Mesenchymal stem cell (in vitro differentiated cells and primary cell): ENCODE results near the gene NCLN.

Experiments used
- DNase-seq: peaks from one replicate; pipeline ENCODE4 v3.0.0-alpha.2; 2013
- H2AFZ ChIP-seq: one replicate; pipeline ENCODE4 v1.6.1; 2013; ENCODE audit warnings: low read depth, mild to moderate bottlenecking, control low read depth, inconsistent platforms, low read length, moderate library complexity
- H2AK5ac ChIP-seq: 2 replicates; pipeline ENCODE4 v1.6.1; 2013; ENCODE audit warnings: low read length, moderate library complexity, mild to moderate bottlenecking, inconsistent platforms; ENCODE audit not compliant: severe bottlenecking
- H2BK120ac ChIP-seq: one replicate; pipeline ENCODE4 v1.6.1; 2013; ENCODE audit warnings: low read depth, mild to moderate bottlenecking, inconsistent platforms, low read length, moderate library complexity
- H2BK12ac ChIP-seq, 2 experiments: one replicate each; pipeline ENCODE4 v1.6.1; 2013; ENCODE audit warnings: inconsistent platforms in 2 of 2, low read length in 2 of 2, mild to moderate bottlenecking in 2 of 2, moderate library complexity in 2 of 2, control low read depth in 1 of 2
- H2BK15ac ChIP-seq: one replicate; pipeline ENCODE4 v1.6.1; 2013; ENCODE audit warnings: mild to moderate bottlenecking, low read depth, inconsistent platforms; ENCODE audit not compliant: poor library complexity, severe bottlenecking
- H2BK5ac ChIP-seq: 2 replicates; pipeline ENCODE4 v1.6.1; 2013; ENCODE audit warnings: low read depth, mild to moderate bottlenecking, low read length, control low read depth, inconsistent platforms; ENCODE audit not compliant: poor library complexity, severe bottlenecking
- H3K14ac ChIP-seq, 2 experiments: one replicate each; pipeline ENCODE4 v1.6.1; 2013; ENCODE audit warnings: inconsistent platforms in 2 of 2, low read length in 2 of 2, control low read depth in 1 of 2, mild to moderate bottlenecking in 1 of 2, moderate library complexity in 1 of 2
- H3K18ac ChIP-seq, 2 experiments: one replicate each; pipeline ENCODE4 v1.6.1; 2013; ENCODE audit warnings: inconsistent platforms in 2 of 2, low read length in 2 of 2, control low read depth in 1 of 2, low read depth in 1 of 2, mild to moderate bottlenecking in 1 of 2
- H3K23ac ChIP-seq, 2 experiments: one replicate each; pipeline ENCODE4 v1.6.1; 2013; ENCODE audit warnings: inconsistent platforms in 2 of 2, low read length in 2 of 2, mild to moderate bottlenecking in 2 of 2, moderate library complexity in 2 of 2, control low read depth in 1 of 2
- H3K27ac ChIP-seq: 2 replicates; pipeline ENCODE4 v1.5.1; 2013; ENCODE audit warnings: mild to moderate bottlenecking, moderate library complexity, low read length, control low read depth, inconsistent platforms; ENCODE audit not compliant: poor library complexity, severe bottlenecking
- H3K27me3 ChIP-seq, 2 experiments: 2 replicates each; pipeline versions ENCODE4 v1.6.1 to v1.7.0; 2013; ENCODE audit warnings: low read length in 2 of 2, mild to moderate bottlenecking in 2 of 2, moderate library complexity in 2 of 2, control low read depth in 1 of 2, inconsistent platforms in 1 of 2; ENCODE audit not compliant: control insufficient read depth in 1 of 2, insufficient read depth in 1 of 2
- H3K36me3 ChIP-seq, 2 experiments: 2 replicates each; pipeline versions ENCODE4 v1.6.1 to v1.7.0; 2013; ENCODE audit warnings: low read length in 2 of 2, control low read depth in 1 of 2, inconsistent platforms in 1 of 2, low read depth in 1 of 2, mild to moderate bottlenecking in 1 of 2; ENCODE audit not compliant: insufficient read depth in 2 of 2, control insufficient read depth in 1 of 2
- H3K4ac ChIP-seq, 2 experiments: one replicate each; pipeline ENCODE4 v1.6.1; 2013; ENCODE audit warnings: inconsistent platforms in 2 of 2, low read length in 2 of 2, mild to moderate bottlenecking in 2 of 2, moderate library complexity in 2 of 2, control low read depth in 1 of 2, low read depth in 1 of 2
- H3K4me1 ChIP-seq: 2 replicates; pipeline ENCODE4 v1.6.1; 2013; ENCODE audit warnings: low read depth, low read length, control low read depth; ENCODE audit not compliant: control insufficient read depth, insufficient read depth
- H3K4me2 ChIP-seq: 2 replicates; pipeline ENCODE4 v1.6.1; 2013; ENCODE audit warnings: low read length, mild to moderate bottlenecking, inconsistent platforms; ENCODE audit not compliant: poor library complexity, severe bottlenecking
- H3K4me3 ChIP-seq, 2 experiments: 2 replicates each; pipeline versions ENCODE4 v1.5.1 to v1.7.0; 2013; ENCODE audit warnings: low read length in 2 of 2, mild to moderate bottlenecking in 2 of 2, control low read depth in 1 of 2, low read depth in 1 of 2; ENCODE audit not compliant: insufficient read depth in 1 of 2
- H3K79me1 ChIP-seq: replicated peaks from 2 replicates; pipeline ENCODE4 v1.6.1; 2013; ENCODE audit warnings: mild to moderate bottlenecking, control low read depth, low read length, inconsistent platforms; ENCODE audit not compliant: poor library complexity, severe bottlenecking
- H3K9ac ChIP-seq: 2 replicates; pipeline ENCODE4 v1.7.0; 2013; ENCODE audit warnings: mild to moderate bottlenecking, low read length, moderate library complexity
- H3K9me3 ChIP-seq: 2 replicates; pipeline ENCODE4 v1.7.0; 2013; ENCODE audit warnings: mild to moderate bottlenecking, low read length; ENCODE audit not compliant: control insufficient read depth
- H4K8ac ChIP-seq: one replicate; pipeline ENCODE4 v1.6.1; 2013; ENCODE audit warnings: inconsistent platforms, mild to moderate bottlenecking, low read length, moderate library complexity
- H4K91ac ChIP-seq: one replicate; pipeline ENCODE4 v1.6.1; 2013; ENCODE audit warnings: mild to moderate bottlenecking, low read length, inconsistent platforms
- WGBS: methylation state at CpG from one replicate; pipeline ENCODE4 v1.1.7; 2013; ENCODE audit warnings: mixed read lengths; 5-methylcytosine and 5-hydroxymethylcytosine counted together

Gene NCLN

DNA sequence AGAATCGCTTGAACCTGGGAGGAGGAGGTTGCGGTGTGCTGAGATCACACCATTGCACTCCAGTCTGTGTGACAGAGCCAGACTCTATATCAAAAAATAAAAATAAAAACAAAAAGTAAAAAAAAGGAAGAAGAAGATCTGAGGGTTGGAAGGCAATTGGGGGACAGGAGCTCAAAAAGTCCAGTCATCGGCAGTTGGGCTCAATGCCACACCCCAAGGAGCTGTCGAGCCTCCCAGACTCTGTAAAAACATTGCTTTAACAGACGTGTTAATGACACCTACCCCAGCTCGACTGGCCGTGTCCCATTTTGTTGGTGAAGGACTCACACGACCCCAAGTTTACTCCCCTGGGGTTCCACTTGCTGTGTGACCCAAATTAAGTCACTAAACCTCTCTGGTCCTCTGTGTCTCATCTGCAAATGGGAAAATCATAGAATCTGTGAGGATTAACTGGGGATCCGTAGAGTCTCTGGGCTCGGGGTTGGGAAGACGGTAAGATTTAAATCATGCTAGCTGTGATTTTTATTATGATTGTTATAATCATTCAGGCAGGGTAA is 42.9 kb upstream of the NCLN start:
- H3K9ac ChIP-seq: peak overlapping the region; percentile 92
- DNase-seq: no peak

DNA sequence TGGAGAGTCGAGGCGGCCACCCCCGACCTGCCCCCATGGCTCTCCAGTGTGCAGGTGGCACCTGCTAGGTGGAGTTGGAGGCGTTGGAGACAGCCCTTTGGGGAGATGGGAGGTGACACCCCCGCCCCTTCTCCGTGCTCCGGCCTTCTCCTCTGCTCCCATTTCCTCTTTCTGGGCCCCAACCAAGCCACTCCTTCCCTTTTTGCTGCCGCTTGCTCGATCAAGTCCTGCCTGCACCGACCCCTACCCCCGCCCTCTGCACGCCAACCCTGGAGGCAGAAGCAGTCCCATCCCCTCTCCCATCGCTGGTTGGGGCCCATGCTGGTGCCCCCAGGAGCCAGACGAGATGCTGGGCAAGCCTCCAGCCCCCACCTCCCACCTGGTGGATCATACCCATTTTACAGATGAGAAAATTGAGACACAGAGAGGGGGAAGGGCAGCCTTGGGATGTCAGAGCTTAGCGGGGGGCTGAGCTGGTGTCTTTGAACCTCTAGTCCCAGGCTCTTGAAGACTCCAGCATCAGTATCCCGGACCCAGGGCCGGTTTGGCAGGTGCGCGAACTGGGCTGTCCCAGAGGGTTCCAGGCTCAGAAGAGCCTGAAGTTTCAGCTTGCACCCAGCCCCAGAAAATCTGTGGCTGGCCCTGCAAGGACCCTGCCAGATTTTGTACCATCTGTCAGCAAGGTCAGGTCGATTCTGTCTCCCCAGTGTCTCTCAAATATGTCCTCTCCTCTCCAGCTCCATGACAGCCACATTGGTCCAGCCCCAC is 39.6 kb upstream of the NCLN start:
- H4K8ac ChIP-seq: no peak overlapping the region
- no peak overlapping the region for H3K9ac ChIP-seq
- no peak overlapping the region for H2BK12ac ChIP-seq
- peaks cover 7% of the 10 kb centered on the region for H3K4me1 ChIP-seq
- peaks cover 0 to 10% of the 10 kb centered on the region in 2 experiments for H3K27me3 ChIP-seq
- H2AK5ac ChIP-seq: no peak overlapping the region
- DNase-seq: no peak
- peaks cover 0 to 6% of the 10 kb centered on the region in 2 experiments for H3K36me3 ChIP-seq
- H3K14ac ChIP-seq: no peak overlapping the region
- H3K4me2 ChIP-seq: no peak overlapping the region
- no peak overlapping the region for H4K91ac ChIP-seq
- H2AFZ ChIP-seq: no peak overlapping the region
- 84% methylated on average over 17 of the region's 20 CpGs for WGBS
- H3K18ac ChIP-seq: no peak overlapping the region
- no peak overlapping the region for H3K4ac ChIP-seq
- H2BK5ac ChIP-seq: no peak overlapping the region
- H3K4me3 ChIP-seq: no peak overlapping the region
- H3K79me1 ChIP-seq: no peaks in the 10 kb centered on the region
- no peak overlapping the region for H2BK120ac ChIP-seq
- no peak overlapping the region for H3K27ac ChIP-seq
- no peak overlapping the region for H3K23ac ChIP-seq
- H2BK15ac ChIP-seq: no peak overlapping the region
- no peaks in the 10 kb centered on the region for H3K9me3 ChIP-seq

More for the DNA sequence above, 42.9 kb upstream of the NCLN start:
- Histone ChIP-seq H2BK5ac (no peak overlapping the region), H3K79me1 (no peaks in the 10 kb centered on the region), H2BK15ac (no peak overlapping the region), H3K4me3 (no peak overlapping the region), H3K4me1 (peaks cover 7% of the 10 kb centered on the region), H3K4ac (no peak overlapping the region), H4K91ac (no peak overlapping the region), H2AK5ac (no peak overlapping the region), H3K18ac (no peak overlapping the region), H3K27me3 (no peaks in the 10 kb centered on the region), H2BK12ac (peak overlapping the region in 1 of 2 experiments; percentile 76), H4K8ac (no peak overlapping the region), H2AFZ (no peak overlapping the region), H3K9me3 (peaks cover 9% of the 10 kb centered on the region), H3K4me2 (no peak overlapping the region), H3K14ac (no peak overlapping the region), H3K23ac (no peak overlapping the region), H2BK120ac (no peak overlapping the region), H3K36me3 (no peaks in the 10 kb centered on the region), H3K27ac (no peak overlapping the region)
- 82% methylated on average over 9 of the region's 11 CpGs for WGBS

DNA sequence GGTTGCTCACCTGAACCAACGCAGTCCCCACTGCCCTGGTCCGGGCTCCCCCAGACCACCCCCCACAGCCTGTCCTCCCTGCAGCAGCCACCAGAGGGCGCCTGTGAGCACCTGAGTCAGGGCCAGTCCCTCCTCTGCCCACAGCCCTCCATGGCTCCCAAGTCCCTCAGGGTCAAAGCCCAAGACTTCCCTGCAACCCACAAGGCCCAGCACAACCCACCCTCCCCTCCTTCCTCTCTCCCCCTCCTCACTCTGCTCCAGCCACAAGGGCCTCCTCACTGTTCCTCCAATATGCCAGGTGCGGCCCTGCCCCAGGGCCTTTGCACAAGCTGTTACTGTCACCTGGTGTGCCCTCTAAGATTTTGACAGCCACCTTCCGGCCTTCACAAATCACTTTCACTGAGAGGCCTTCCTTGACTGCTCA is 39.0 kb upstream of the NCLN start:
- Histone ChIP-seq H3K9ac (no peak overlapping the region), H2BK15ac (no peak overlapping the region), H2BK5ac (no peak overlapping the region), H3K23ac (no peak overlapping the region), H3K4me3 (no peak overlapping the region), H3K27me3 (peaks cover 0 to 10% of the 10 kb centered on the region in 2 experiments), H3K4me2 (no peak overlapping the region), H3K14ac (no peak overlapping the region), H4K91ac (no peak overlapping the region), H2AK5ac (no peak overlapping the region), H3K27ac (no peak overlapping the region), H2AFZ (no peak overlapping the region), H2BK120ac (no peak overlapping the region), H2BK12ac (no peak overlapping the region), H3K18ac (peak overlapping the region in 1 of 2 experiments; percentile 13), H3K36me3 (peaks cover 0 to 6% of the 10 kb centered on the region in 2 experiments), H4K8ac (no peak overlapping the region), H3K4ac (no peak overlapping the region), H3K79me1 (no peaks in the 10 kb centered on the region), H3K4me1 (peaks cover 6% of the 10 kb centered on the region), H3K9me3 (no peaks in the 10 kb centered on the region)
- WGBS: 75% methylated on average over 5 of the region's 5 CpGs
- DNase-seq: no peak

DNA sequence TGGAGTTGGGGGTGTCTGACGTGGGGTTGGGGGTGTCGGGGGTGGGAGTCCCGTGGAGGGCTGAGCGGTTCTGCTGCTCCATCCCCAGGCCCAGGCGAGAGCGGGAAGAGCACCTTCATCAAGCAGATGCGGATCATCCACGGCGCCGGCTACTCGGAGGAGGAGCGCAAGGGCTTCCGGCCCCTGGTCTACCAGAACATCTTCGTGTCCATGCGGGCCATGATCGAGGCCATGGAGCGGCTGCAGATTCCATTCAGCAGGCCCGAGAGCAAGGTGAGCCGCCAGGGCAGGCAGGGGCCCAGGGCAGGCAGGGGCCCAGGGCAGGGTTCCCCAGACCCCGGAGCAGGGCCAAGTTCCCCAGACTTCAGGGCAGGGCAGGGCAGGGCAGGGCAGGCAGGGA is 37.2 kb upstream of the NCLN start:
- Histone ChIP-seq H3K4me3 (no peak overlapping the region), H2BK120ac (no peak overlapping the region), H3K4ac (no peak overlapping the region), H3K27me3 (peaks cover 0 to 10% of the 10 kb centered on the region in 2 experiments), H4K91ac (no peak overlapping the region), H2BK5ac (no peak overlapping the region), H3K9ac (no peak overlapping the region), H3K23ac (no peak overlapping the region), H4K8ac (no peak overlapping the region), H3K4me2 (no peak overlapping the region), H3K79me1 (no peaks in the 10 kb centered on the region), H3K18ac (no peak overlapping the region), H3K14ac (no peak overlapping the region), H2AFZ (no peak overlapping the region), H3K9me3 (no peaks in the 10 kb centered on the region), H2AK5ac (no peak overlapping the region), H3K36me3 (peaks cover 0 to 6% of the 10 kb centered on the region in 2 experiments), H2BK12ac (no peak overlapping the region), H3K4me1 (no peaks in the 10 kb centered on the region), H2BK15ac (no peak overlapping the region), H3K27ac (no peak overlapping the region)
- 94% methylated on average over 20 of the region's 20 CpGs for WGBS
- no peak for DNase-seq
